ENCODE measurements around the gene ABCC4.

ABCC4 gene, protein sequence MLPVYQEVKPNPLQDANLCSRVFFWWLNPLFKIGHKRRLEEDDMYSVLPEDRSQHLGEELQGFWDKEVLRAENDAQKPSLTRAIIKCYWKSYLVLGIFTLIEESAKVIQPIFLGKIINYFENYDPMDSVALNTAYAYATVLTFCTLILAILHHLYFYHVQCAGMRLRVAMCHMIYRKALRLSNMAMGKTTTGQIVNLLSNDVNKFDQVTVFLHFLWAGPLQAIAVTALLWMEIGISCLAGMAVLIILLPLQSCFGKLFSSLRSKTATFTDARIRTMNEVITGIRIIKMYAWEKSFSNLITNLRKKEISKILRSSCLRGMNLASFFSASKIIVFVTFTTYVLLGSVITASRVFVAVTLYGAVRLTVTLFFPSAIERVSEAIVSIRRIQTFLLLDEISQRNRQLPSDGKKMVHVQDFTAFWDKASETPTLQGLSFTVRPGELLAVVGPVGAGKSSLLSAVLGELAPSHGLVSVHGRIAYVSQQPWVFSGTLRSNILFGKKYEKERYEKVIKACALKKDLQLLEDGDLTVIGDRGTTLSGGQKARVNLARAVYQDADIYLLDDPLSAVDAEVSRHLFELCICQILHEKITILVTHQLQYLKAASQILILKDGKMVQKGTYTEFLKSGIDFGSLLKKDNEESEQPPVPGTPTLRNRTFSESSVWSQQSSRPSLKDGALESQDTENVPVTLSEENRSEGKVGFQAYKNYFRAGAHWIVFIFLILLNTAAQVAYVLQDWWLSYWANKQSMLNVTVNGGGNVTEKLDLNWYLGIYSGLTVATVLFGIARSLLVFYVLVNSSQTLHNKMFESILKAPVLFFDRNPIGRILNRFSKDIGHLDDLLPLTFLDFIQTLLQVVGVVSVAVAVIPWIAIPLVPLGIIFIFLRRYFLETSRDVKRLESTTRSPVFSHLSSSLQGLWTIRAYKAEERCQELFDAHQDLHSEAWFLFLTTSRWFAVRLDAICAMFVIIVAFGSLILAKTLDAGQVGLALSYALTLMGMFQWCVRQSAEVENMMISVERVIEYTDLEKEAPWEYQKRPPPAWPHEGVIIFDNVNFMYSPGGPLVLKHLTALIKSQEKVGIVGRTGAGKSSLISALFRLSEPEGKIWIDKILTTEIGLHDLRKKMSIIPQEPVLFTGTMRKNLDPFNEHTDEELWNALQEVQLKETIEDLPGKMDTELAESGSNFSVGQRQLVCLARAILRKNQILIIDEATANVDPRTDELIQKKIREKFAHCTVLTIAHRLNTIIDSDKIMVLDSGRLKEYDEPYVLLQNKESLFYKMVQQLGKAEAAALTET (N-terminal part only)

DNA sequence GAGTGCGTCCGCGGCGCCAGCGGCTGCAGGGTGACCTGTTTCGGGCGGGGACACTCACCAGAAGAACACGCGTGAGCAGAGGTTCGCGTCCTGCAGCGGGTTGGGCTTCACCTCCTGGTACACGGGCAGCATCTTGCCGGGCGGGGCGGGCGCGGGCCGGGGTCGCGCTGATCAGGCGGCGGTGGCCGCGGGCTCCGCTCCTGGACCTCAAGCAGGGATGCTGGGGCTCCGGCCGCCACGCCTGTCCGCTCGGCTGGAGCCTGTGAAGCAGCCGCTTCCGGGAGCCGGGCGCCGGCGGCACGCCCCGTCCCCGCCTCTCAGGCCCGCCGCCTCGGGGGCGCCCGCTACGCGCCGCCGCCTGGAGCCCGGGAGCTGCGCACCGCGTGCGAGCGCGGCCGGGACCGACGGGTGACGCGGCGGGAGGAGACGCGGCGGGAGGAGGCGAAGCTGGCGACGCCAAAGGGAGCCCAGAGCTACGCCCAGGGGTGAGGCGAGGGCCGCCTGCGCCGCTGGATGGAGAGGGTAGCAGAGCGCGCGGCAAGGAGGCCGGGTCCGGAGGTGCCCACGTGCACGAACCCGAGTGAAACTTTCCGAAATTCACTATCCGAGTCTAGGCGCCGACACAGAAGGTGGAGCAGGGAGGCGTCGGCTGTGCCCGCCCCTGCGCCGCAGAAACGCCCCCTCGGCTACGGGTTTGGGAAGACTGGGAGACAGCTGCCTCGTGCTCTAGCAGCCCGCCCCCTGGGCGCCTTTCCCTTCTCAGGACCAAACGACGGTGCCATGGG, at the start of gene ABCC4:
TSS of gene ABCC4 (minus strand) at position 269 of the 785 bp plus-strand sequence. CDS start at position 132, 137 bp downstream.
- DNase-seq (ENCODE audit: low read depth, low spot score), result no peak

DNA sequence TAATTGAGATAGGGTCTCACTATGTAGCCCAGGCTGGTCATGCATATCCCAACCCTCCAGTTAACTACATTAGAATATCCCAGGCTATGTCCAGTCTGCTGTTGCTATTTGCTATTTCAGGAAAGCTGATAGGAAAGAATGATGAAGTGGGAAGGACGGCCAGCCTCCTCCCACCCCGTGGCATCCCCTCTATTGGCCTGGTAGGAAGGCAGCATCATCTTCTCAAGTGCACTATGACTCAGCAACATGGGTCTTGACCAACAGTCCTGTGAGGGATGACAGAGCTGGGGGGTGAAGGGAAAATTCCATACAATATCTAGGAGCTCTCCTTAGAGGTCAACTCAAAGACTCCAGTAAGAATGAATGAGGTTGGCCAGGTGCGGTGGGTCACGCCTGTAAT, 48.0 kb upstream of the ABCC4 start:
- no peak for DNase-seq (ENCODE audit: low read depth, low spot score)

DNA sequence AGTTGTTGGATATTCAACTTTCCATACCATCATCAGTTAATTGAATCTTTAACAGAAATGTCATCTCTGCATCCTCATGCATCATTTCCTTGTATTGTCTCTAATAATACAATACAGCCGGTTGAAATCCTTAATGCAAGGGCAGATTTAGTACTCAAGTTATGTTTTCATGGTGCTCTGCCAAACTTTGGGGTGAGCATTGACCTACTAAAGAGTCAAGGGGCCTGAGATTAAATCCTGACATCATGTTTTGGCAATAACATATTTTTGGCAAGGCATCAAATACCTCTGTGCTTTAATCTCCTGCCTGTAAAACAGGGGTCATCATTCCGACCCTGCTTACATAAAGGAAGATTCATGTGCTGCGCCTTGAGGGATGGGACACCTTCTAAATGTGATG, 42.7 kb upstream of the ABCC4 start:
- no peak for DNase-seq (ENCODE audit: low read depth, low spot score)

DNA sequence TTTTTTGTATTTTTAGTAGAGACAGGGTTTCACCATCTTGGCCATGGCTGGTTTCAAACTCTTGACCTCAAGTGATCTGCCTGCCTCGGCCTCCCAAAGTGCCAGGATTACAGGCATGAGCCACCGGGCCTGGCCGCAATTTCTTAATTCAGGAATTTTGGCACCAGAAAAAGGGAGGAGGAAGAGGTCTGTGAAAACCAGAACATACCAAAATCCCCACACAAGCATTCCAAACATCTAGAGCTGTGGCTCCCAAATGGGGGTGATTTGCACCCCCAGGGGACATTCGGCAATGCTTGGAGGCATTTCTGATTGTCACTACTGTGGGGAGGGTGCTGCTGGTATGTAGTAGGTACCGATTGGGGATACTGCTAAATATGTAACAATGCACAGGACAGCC, 40.2 kb upstream of the ABCC4 start:
- no peak for DNase-seq (ENCODE audit: low read depth, low spot score)

DNA sequence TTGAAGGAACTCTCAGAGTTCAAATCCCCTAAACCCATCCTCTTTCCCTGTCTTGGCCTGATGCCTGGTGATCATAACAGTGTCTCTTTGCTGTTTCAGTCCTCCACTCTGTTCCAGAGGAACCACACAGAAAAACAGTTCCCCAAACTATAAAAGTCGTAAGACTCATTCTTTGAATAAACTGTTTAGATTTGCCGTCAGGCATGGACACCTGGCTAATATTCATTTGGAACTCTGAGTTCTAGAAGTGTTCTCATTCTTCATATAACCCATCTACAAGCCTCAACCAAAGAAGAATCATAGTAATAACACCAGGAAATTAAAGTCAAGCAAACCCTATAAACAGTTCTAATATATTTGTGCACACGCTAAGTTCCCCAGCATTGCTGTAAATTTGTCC, 37.7 kb upstream of the ABCC4 start:
- no peak for DNase-seq (ENCODE audit: low read depth, low spot score)

DNA sequence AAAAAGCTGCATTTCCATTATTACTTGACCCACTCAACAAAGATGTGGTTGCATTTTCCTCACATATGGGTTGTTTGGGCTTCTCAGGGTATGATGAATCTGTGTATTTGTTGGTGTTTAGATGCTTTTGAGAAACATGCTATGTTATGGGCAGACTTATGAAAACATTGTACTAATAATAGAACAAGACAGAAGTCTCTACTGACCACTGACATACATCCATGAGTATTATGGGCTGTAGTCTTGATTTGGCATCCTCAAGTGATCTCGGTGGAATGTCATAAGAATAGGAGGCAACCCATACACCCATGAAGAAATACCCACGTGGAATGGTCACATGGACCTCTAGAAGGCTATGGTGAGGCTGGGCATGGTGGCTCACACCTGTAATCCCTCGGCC, 36.3 kb upstream of the ABCC4 start:
- no peak for DNase-seq (ENCODE audit: low read depth, low spot score)

DNA sequence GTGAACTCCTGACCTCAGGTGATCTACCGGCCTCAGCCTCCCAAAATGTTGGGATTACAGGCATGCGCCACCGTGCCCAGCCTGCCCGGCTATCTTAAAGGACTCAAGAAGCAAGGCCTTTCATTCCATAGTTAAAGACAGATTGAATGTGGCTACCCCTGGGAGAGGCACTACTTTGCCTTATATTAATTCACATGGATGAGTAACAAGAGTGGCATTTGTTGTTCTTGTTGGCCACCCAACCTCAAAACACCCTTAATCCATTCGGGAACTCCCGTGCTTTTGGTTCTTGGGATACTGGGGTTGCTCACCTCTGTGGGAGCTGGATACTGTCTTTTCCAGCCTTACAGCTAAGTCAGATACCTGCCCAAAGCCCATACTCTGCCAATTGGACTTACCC, 34.4 kb upstream of the ABCC4 start:
- no peak for DNase-seq (ENCODE audit: low read depth, low spot score)

DNA sequence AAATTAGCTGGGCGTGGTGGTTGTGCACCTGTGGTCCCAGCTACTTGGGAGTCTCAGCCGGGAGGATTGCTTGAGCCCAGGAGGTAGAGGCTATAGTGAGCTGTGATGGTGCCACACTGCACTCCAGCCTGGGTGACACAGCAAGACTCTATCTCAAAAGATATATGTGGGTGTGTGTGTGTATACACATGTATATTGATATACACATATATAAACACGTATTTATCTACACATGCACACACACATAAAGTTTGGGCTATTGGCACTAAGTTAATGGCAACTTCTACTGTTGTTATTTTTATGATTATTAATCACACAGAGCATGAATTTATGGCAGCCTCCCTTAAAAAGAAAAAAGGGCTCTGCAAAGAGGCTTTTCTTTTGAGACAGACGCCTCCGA, 27.1 kb upstream of the ABCC4 start:
- DNase-seq (ENCODE audit: low read depth, low spot score), result no peak

DNA sequence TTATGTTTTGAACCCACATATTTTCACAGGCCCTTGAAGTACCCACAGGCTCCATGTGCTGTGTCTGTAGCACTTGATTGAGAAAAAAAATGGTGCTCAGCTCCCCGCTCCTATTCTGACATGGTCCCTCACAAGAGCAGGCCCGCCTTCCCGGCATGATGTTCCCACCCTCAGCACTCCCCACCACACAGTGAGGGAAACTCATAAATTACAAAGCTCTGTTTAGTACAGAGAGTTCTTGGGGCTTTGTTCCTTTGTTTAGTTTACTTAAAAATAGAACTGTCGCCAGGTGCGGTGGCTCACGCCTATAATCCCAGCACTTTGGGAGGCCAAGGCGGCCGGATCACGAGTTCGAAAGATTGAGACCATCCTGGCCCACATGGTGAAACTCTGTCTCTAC, 25.9 kb upstream of the ABCC4 start:
- DNase-seq (ENCODE audit: low read depth, low spot score), result no peak

DNA sequence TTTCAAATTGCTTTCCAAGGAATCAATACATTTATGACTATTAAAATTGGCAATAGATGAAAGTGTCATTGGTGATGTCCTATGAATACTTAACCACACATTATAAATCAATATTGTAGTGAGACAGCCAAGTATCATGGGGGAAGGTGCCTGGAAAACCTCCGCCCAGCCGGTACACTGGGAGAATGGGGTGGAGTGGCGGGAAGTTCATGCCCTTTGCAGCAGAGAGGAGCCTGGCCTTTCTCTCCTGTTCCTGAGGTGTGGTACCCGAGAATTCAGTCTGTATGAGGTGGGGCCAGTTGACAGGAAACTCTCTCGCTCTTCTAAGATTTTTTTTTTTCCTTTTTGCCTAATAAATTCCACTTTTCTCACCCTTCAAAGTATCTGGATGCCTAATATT, 25.4 kb upstream of the ABCC4 start:
- no peak for DNase-seq (ENCODE audit: low read depth, low spot score)

DNA sequence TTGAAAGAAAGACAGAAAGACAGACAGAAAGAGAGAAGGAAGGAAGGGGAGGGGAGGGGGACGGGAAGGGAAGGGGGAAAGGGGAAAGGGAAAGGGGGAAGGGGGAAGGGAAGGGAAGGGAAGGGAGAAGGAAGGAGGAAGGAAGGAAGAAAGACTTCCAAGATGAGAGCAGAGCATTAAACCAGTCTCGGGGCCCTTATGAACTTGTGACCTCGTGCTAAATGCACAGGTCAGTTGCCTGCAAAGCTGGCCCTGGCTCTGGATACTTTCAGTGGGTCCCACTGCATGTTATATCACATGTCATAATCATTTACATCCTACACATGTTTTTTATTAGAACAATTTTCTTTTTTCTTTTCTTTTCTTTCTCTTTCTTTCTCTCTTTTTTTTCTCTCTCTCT, 24.2 kb upstream of the ABCC4 start:
- DNase-seq (ENCODE audit: low read depth, low spot score), result no peak

DNA sequence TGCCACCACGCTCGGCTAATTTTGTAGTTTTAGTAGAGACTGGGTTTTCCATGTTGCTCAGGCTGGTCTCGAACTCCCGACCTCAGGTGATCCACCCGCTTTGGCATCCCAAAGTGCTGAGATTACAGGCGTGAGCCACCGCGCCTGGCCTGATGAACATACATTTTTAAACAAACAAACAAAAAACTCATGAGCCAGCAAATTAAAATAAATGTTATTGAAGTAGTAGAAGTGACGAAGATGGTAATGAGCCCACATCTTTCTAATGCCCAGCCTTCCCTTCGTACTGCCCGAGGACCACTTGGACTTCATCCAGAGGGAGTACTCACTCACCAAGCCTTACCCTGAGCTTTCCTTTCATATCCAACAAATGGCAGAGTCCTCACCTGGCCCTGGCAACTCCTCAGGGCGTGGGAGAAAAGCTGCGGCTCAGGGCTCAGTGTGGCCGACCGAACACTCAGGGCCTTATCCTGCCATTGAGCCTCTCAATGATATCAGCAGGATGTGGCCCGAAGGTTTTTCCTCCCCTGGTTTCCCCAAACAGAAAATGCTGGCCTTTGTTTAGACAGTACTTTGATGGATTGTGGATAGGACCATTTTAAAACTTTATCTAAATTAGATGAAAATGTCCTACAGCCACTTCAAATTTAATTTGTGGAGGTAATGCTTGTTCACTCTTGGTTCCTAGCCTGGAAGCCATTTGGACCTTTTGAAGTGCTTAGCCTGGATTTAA, 22.8 kb upstream of the ABCC4 start:
- no peak for DNase-seq (ENCODE audit: low read depth, low spot score)

DNA sequence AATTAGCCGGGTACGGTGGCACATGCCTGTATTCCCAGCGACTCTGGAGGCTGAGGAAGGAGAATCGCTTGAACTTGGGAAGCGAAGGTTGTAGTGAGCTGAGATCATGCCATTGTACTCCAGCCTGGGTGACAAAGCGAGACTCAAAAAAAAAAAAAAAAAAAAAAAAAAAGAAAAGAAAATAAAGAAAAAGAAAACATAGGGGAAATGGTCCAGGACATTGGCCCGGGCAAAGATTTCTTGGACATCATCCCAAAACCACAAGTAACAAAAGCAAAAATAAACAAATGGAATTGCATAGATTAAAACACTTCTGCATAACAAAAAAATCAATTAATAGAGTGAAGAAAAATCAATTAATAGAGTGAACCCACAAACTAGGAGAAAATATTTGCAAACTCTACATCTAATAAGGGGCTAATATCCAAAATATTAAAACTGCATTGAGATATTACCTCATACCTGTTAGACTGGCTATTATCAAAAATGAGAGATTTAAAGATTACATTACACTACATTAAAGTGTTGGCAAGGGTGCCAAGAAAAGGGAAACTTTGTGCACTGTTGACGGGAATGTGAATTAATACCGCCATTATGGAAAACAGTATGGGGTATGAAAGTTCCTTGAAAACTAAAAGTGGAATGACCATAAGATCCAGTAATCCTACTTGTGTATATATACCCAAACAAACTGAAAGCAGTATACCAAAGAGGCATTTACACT, 18.5 kb upstream of the ABCC4 start:
- DNase-seq (ENCODE audit: low read depth, low spot score), result no peak

DNA sequence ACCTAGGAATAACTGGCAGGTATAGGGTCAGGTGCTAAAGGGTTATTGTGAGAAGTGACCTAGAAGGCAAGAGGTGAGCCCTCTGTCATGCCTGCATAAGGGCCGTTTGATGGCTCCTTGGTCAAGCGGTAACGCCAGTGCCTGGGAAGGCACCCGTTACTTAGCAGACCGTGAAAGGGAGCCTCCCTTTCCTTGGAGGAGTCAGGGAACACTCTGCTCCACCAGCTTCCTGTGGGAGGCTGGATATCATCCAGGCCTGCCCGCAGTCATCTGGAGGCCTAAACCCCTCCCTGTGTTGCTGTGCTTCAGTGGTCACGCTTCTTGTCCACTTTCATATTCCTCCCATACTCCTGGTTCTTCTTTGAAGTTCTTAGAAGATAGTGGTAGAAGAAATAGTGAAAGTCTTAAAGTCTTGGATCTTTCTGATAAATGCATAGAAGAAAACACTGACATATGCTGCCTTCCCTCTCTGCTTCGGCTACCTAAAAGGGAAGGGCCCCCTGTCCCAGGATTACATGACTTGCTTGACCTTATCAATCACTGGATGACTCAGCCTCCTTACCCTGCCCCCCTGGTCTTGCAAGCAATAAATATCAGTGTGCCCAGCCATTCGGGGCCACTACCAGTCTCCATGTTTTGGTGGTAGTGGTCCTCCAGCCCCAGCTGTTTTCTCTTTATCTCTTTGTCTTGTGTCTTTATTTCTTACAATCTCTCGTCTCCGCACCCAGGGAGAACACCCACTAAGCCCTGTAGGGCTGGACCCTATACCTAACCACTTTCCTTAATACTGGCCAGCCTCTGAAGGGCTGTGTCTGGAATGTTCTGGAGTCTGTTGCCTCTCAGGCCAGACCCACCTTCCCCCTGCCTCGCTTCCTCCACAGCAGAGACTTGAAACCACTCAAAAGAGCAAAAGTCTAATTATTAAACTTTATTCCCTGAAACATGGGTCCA, 16.1 kb upstream of the ABCC4 start:
- DNase-seq (ENCODE audit: low read depth, low spot score), result no peak

DNA sequence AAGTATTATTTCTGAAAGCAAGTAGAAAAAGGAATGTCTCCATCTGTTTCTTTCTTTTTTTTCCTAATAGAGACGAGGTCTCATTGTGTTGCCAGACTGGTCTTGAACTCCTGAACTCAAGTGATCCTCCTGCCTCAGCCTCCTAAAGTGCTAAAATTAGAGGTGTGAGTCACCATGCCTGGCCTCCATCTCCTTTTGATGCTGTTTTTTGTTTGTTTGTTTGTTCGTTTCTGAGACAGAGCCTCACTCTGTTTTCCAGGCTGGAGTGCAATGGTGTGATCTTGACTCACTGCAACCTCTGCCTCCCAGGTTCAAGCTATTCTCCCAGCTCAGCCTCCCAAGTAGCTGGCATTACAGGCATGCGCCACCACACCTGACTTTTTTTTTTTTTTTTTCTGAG, 14.5 kb upstream of the ABCC4 start:
- DNase-seq (ENCODE audit: low read depth, low spot score), result no peak

DNA sequence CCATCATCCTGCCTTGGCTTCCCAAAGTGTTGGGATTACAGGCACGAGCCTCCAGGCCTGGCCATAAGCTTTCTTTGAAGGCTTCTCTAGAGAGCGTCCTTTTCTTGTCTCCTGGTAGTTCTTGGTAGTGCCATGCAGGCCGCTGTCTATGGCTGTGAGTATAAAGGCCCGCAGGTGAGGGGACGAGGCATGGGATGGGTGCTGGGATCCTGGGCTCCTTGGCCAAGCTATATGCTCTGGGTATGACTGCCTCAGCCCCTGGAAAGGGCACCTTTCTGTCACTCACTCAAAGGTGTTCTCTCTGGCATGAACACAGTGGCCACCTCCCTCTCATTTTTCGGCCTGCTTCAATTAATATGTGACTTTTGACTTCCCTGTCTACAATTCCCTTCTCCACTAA, 6.3 kb upstream of the ABCC4 start:
- no peak for DNase-seq (ENCODE audit: low read depth, low spot score)

DNA sequence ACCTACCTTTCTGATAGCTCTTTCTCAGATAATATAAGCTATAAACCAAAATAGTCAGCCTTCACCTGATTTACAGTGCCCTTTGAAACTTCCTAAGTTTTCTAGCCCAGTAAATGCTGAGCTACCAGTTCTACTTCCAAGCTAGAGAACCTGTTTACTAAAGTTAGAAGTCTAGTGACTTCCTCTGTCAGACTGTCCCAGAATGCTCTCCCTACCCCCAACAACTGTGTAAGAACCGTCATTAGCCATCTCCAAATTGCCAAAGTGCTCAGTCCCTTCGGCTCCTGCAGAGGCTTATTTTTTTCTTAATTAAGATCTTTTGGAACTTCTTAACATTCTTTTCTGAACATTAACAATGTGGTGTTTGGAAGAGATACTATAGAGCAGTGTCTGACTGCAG, 3.2 kb upstream of the ABCC4 start:
- no peak for DNase-seq (ENCODE audit: low read depth, low spot score)

DNA sequence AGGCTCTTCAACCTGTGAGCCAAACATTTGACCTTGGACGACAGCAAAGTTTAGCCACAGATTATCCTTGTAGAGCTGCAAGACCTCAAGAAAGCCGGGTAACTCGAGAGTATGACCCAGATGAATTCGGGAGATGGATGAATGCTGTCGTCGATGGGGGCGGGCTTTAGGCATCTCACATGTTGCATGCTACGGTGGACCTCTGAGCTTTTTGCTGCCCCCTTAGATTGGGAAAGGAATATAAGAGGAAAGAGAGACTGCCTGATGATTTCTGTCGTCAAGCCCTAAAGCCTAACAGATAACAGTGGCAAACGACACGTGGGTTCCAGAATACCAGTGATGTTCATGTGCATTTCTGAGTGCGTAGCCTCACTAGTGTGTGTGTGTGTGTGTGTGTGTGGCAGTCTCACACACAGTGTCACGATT, 730 bp upstream of the ABCC4 start:
- no peak for DNase-seq (ENCODE audit: low read depth, low spot score)
